SIG-M5 treated with dmso at 0.1 percent for 504 hours (cell line): ENCODE results near the gene EML1.

Experiments used
- DNase-seq: peaks from one replicate; lab custom pipeline; 2025; ENCODE audit not compliant: unreplicated experiment; lab: John Stamatoyannopoulos, UW

The EML1 gene

GRCh38 chr14:99982537-99983250, 189.5 kb downstream of the EML1 start:
- DNase-seq, result peak; percentile 73

- no peak for DNase-seq
Measured at GRCh38 chr14:99983251-99984015, 190.2 kb downstream of the EML1 start.

DNA sequence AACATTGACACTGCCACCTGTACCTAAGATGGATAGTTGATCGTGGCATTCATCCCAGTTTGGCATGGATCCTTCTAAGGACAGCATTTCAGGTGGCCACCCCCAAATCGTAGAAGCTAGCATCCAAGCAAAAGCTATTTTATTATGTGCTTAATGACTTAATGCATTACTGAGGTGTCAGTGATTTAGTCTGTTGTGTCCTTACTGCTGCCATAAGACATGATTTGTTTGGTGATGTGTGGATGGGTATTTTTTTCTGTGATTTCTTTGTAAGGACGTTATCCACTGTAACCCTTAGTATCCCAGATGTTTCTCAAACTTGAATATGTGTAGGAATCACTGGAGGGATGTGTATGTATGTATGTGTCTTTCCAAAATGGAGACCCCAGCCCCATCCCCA, 190.8 kb downstream of the EML1 start:
- no peak for DNase-seq

DNA sequence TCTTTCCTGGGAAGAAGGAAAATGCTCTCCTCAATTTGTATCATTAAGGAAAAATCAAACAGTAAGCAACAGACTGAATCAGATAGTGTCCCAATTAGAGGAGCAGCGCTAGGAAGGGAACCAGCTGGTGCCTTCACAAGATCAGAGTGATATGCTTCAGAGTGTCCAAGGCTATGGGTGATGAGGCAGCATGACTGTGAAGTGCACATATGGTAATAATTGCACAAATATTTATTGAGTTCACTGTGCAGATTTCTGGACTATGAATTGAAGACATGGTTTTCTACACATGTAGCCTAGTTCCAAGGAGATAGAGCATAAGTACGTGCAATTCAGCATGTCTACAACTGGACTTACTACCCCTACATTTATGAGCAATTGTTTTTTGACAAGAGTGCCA, 193.2 kb downstream of the EML1 start:
- no peak for DNase-seq

GRCh38 chr14:99989032-99989431, 195.8 kb downstream of the EML1 start:
- no peak for DNase-seq

- no peak for DNase-seq
Measured at GRCh38 chr14:99990268-99991170, 197.3 kb downstream of the EML1 start.

DNA sequence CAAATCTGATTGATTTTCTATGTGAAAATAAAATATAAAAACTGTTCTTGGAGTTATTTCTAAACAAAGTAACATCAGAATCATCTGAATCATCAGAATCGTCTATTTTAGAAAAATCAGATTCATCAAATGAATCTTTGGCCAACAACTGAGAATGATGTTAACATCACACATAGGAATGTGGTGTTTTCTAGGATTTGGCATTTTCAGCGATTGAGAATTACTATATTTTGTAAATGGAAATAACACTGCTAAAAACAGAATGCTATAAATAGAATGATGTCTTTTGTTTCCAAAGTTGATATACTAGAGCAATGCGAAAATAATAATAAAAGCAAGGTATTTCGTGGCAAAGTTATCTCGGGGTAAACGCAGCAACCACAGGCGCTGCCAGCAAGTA, 198.1 kb downstream of the EML1 start:
- no peak for DNase-seq
